Activated naive CD8-positive, alpha-beta T cell treated with anti-CD3 and anti-CD28 coated beads, Interleukin-2, amount 10 ng/mL, durations not matched to agents 7 days and 5 days (primary cell): Measurements from ENCODE around the gene ATP1A3. TPM values are rescaled to one million over a fixed set of nuclear protein-coding genes. Genes with fewer than 3 reads are reported as not detected.
A peak's percentile ranks its signal among the peaks of the same experiment; 100 is the strongest.
"Not testable (repeated sequence)": the region's sequence is repeated elsewhere in the genome, so short reads cannot be mapped to it uniquely, and the experiment has no call there.

Experiments
- ATAC-seq: fragments of 150-1000 bp; cut with Tn5 transposase; one replicate; pipeline ENCODE4 v1.10.0; 2021; ENCODE audit warnings: low read depth, moderate library complexity
- POLR2A ChIA-PET: fragments of 350-600 bp; sonication (Branson Sonifier 250); formaldehyde crosslinking; loops from one replicate; lab custom pipeline; 2021; ENCODE audit warnings: antibody characterized with exemption; lab: Charles Lee
- DNase-seq: peaks from one replicate; pipeline ENCODE4 v3.0.0; 2021
- H3K27ac Mint-ChIP-seq: one replicate; pipeline ENCODE4 v1.8.0; 2022; ENCODE audit warnings: mild to moderate bottlenecking, mixed read lengths
- H3K27me3 Mint-ChIP-seq: one replicate; pipeline ENCODE4 v1.8.0; 2022; ENCODE audit warnings: mild to moderate bottlenecking, moderate library complexity, mixed read lengths
- H3K36me3 Mint-ChIP-seq: one replicate; pipeline ENCODE4 v1.8.0; 2021; ENCODE audit warnings: mild to moderate bottlenecking, mixed read lengths
- H3K4me1 Mint-ChIP-seq: one replicate; pipeline ENCODE4 v1.8.0; 2021; ENCODE audit warnings: mixed read lengths
- H3K4me3 Mint-ChIP-seq: one replicate; pipeline ENCODE4 v1.8.0; 2022; ENCODE audit warnings: mild to moderate bottlenecking, moderate library complexity, mixed read lengths
- H3K9me3 Mint-ChIP-seq: one replicate; pipeline ENCODE4 v1.8.0; 2021; ENCODE audit warnings: mixed read lengths
- total RNA-seq, 2 experiments: library from RNA; stranded (reverse); gene quantifications; one replicate each; pipeline ENCODE4 v1.2.3, GENCODE V29; 2021

ATP1A3 gene
- total RNA-seq, result 1 to 10 TPM; 4.5 to 7.1 TPM

- Mint-ChIP-seq H3K27ac (no peak within 1 kb of the TSS), H3K9me3 (no peaks in the 10 kb centered on the region), H3K4me3 (peak within 1 kb of the TSS; percentile 83), H3K36me3 (no peaks in the 10 kb centered on the region), H3K4me1 (peaks cover 18% of the 10 kb centered on the region), H3K27me3 (peaks cover 35% of the 10 kb centered on the region)
- peak; percentile 81 for DNase-seq
- ATAC-seq, result peak; percentile 76
- POLR2A ChIA-PET, result no interaction called here
Measured at GRCh38 chr19:41993612-41994483, at the start of gene ATP1A3. Gene ATP1A3 (minus strand): TSS chr19:41994230. CDS start chr19:41994076, 154 bp downstream.

GRCh38 chr19:42042455-42043170 is 48.6 kb upstream of the ATP1A3 start:
- Mint-ChIP-seq H3K27ac (no peak overlapping the region), H3K27me3 (peaks cover 9% of the 10 kb centered on the region), H3K4me3 (no peak overlapping the region), H3K36me3 (no peaks in the 10 kb centered on the region), H3K4me1 (no peaks in the 10 kb centered on the region), H3K9me3 (no peaks in the 10 kb centered on the region)
- POLR2A ChIA-PET, result no interaction called here
- DNase-seq (no peak), ATAC-seq (no peak)

- not testable (repeated sequence) for H3K4me1 Mint-ChIP-seq, H3K27ac Mint-ChIP-seq, DNase-seq
Measured at GRCh38 chr19:42040491-42040890, 46.5 kb upstream of the ATP1A3 start.

GRCh38 chr19:42040031-42040430 is 46.0 kb upstream of the ATP1A3 start:
- Mint-ChIP-seq H3K27me3 (peaks cover 5% of the 10 kb centered on the region), H3K4me1 (no peaks in the 10 kb centered on the region), H3K27ac (no peak overlapping the region), H3K9me3 (no peaks in the 10 kb centered on the region), H3K4me3 (no peak overlapping the region), H3K36me3 (no peaks in the 10 kb centered on the region)
- POLR2A ChIA-PET, result no interaction called here
- DNase-seq (no peak), ATAC-seq (no peak)

More at GRCh38 chr19:42040491-42040890, 46.5 kb upstream of the ATP1A3 start:
- H3K27me3 Mint-ChIP-seq, ATAC-seq, POLR2A ChIA-PET, H3K36me3 Mint-ChIP-seq, H3K4me3 Mint-ChIP-seq, H3K9me3 Mint-ChIP-seq: not testable (repeated sequence)

- Mint-ChIP-seq H3K4me1 (no peaks in the 10 kb centered on the region), H3K4me3 (no peak overlapping the region), H3K27me3 (peaks cover 6% of the 10 kb centered on the region), H3K9me3 (no peaks in the 10 kb centered on the region), H3K27ac (no peak overlapping the region), H3K36me3 (no peaks in the 10 kb centered on the region)
- POLR2A ChIA-PET, result no interaction called here
- ATAC-seq (no peak), DNase-seq (no peak)
Measured at GRCh38 chr19:42038666-42039065, 44.6 kb upstream of the ATP1A3 start.

- ATAC-seq (no peak), DNase-seq (no peak)
- no peak overlapping the region for H3K27ac Mint-ChIP-seq
- peaks cover 10% of the 10 kb centered on the region for H3K27me3 Mint-ChIP-seq
- no peaks in the 10 kb centered on the region for H3K36me3 Mint-ChIP-seq
- H3K4me3 Mint-ChIP-seq, result no peak overlapping the region
- POLR2A ChIA-PET, result no interaction called here
- no peaks in the 10 kb centered on the region for H3K4me1 Mint-ChIP-seq
- H3K9me3 Mint-ChIP-seq, result no peaks in the 10 kb centered on the region
Measured at GRCh38 chr19:42037649-42038048, 43.6 kb upstream of the ATP1A3 start.

- H3K4me1 Mint-ChIP-seq, H3K27ac Mint-ChIP-seq, H3K9me3 Mint-ChIP-seq, H3K36me3 Mint-ChIP-seq, DNase-seq, POLR2A ChIA-PET: not testable (repeated sequence)
- peak overlapping the region; percentile 31 for H3K4me3 Mint-ChIP-seq
- ATAC-seq, result peak; percentile 84
- peaks cover 11% of the 10 kb centered on the region for H3K27me3 Mint-ChIP-seq
Measured at GRCh38 chr19:42034640-42035391, 40.8 kb upstream of the ATP1A3 start.

GRCh38 chr19:42033413-42033812 is 39.4 kb upstream of the ATP1A3 start:
- Mint-ChIP-seq H3K4me1 (no peaks in the 10 kb centered on the region), H3K27me3 (peaks cover 17% of the 10 kb centered on the region), H3K27ac (no peak overlapping the region), H3K36me3 (no peaks in the 10 kb centered on the region), H3K4me3 (no peak overlapping the region), H3K9me3 (no peaks in the 10 kb centered on the region)
- DNase-seq, result no peak
- POLR2A ChIA-PET, result no interaction called here
- no peak for ATAC-seq

GRCh38 chr19:42032431-42032830 is 38.4 kb upstream of the ATP1A3 start:
- H3K36me3 Mint-ChIP-seq, result no peaks in the 10 kb centered on the region
- DNase-seq, result no peak
- POLR2A ChIA-PET, result no interaction called here
- ATAC-seq, result no peak
- H3K4me3 Mint-ChIP-seq, result no peak overlapping the region
- H3K27me3 Mint-ChIP-seq, result peaks cover 17% of the 10 kb centered on the region
- no peaks in the 10 kb centered on the region for H3K9me3 Mint-ChIP-seq
- H3K27ac Mint-ChIP-seq, result no peak overlapping the region
- no peaks in the 10 kb centered on the region for H3K4me1 Mint-ChIP-seq

GRCh38 chr19:42030645-42031440 is 36.8 kb upstream of the ATP1A3 start:
- no peaks in the 10 kb centered on the region for H3K4me1 Mint-ChIP-seq
- H3K27me3 Mint-ChIP-seq, result peaks cover 17% of the 10 kb centered on the region
- no peak overlapping the region for H3K4me3 Mint-ChIP-seq
- no peaks in the 10 kb centered on the region for H3K9me3 Mint-ChIP-seq
- POLR2A ChIA-PET, result no interaction called here
- ATAC-seq (no peak), DNase-seq (no peak)
- no peak overlapping the region for H3K27ac Mint-ChIP-seq
- no peaks in the 10 kb centered on the region for H3K36me3 Mint-ChIP-seq

GRCh38 chr19:42028304-42029216 is 34.5 kb upstream of the ATP1A3 start:
- no peak for ATAC-seq
- peak; percentile 56 for DNase-seq
- H3K4me3 Mint-ChIP-seq, result no peak overlapping the region
- H3K27me3 Mint-ChIP-seq, result peaks cover 13% of the 10 kb centered on the region
- H3K4me1 Mint-ChIP-seq, result no peaks in the 10 kb centered on the region
- no peak overlapping the region for H3K27ac Mint-ChIP-seq
- no peaks in the 10 kb centered on the region for H3K36me3 Mint-ChIP-seq
- no peaks in the 10 kb centered on the region for H3K9me3 Mint-ChIP-seq
- POLR2A ChIA-PET, result no interaction called here

GRCh38 chr19:42024622-42025111 is 30.6 kb upstream of the ATP1A3 start:
- Mint-ChIP-seq H3K36me3 (no peaks in the 10 kb centered on the region), H3K4me3 (no peak overlapping the region), H3K9me3 (no peaks in the 10 kb centered on the region), H3K27ac (no peak overlapping the region), H3K4me1 (peaks cover 6% of the 10 kb centered on the region), H3K27me3 (peaks cover 12% of the 10 kb centered on the region)
- ATAC-seq (no peak), DNase-seq (no peak)
- POLR2A ChIA-PET, result no interaction called here
